HepG2 (cell line): ENCODE data around the gene GNG3. TPM values are rescaled to one million over a fixed set of nuclear protein-coding genes. Genes with fewer than 3 reads are reported as not detected.

ENCODE experiments used
- ATAC-seq: fragments of 200-7000 bp; cut with Tn5 transposase; 3 replicates; pipeline ENCODE4 v1.9.1; 2020; ENCODE audit warnings: mild to moderate bottlenecking, moderate library complexity
- BruUV-seq: library from RNA; stranded (reverse); fragments of 400-500 nt; replicated peaks from 2 replicates; lab custom pipeline; 2021; lab: Mats Ljungman, UMichigan
- CTCF ChIA-PET: fragments of 300-600 bp; formaldehyde crosslinking; extraction: SDS; loops from one replicate; lab custom pipeline; 2021; ENCODE audit warnings: low total read pairs, inconsistent platforms, low intra/inter-chr PET ratio; lab: Yijun Ruan, JAX
- POLR2A ChIA-PET: fragments of 350-600 bp; sonication (Branson Sonifier 250); formaldehyde crosslinking; loops from one replicate; lab custom pipeline; 2020; ENCODE audit warnings: antibody characterized with exemption, inconsistent platforms; lab: Yijun Ruan, JAX
- DNase-seq: peaks from one replicate; pipeline ENCODE4 v3.0.0-alpha.2; 2015; ENCODE audit warnings: low spot score
- FAIRE-seq: peaks from 3 replicates; lab custom pipeline; 2011; peaks lifted over from hg19 to GRCh38; lab: Jason Lieb, UNC
- H2AFZ ChIP-seq: one replicate; pipeline ENCODE4 v1.6.1; 2011; ENCODE audit warnings: low read length, inconsistent platforms
- H3K27ac ChIP-seq: fragments of 300-600 bp; 3 replicates; pipeline ENCODE4 v1.8.0; 2011; ENCODE audit warnings: mixed run types, mild to moderate bottlenecking, mixed read lengths, low read length, inconsistent platforms; ENCODE audit not compliant: insufficient read depth; ENCODE audit errors: extremely low read length
- H3K27me3 ChIP-seq, 2 experiments: fragments of 200-600 bp in 1 of 2; 2 replicates in 1 of 2; 3 replicates in 1 of 2; pipeline versions ENCODE4 v1.6.0 to v1.8.0; 2011; ENCODE audit warnings: low read length in 2 of 2, mild to moderate bottlenecking in 2 of 2, moderate library complexity in 2 of 2, inconsistent platforms in 1 of 2; ENCODE audit not compliant: insufficient read depth in 2 of 2, control insufficient read depth in 1 of 2
- H3K36me3 ChIP-seq, 2 experiments: fragments of 200-600 bp in 1 of 2; replicated peaks in 1 of 2; 2 replicates in 1 of 2; 3 replicates in 1 of 2; pipeline versions ENCODE4 v1.5.1 to v1.8.0; 2011; ENCODE audit warnings: low read length in 2 of 2, inconsistent platforms in 1 of 2; ENCODE audit not compliant: insufficient read depth in 2 of 2, control insufficient read depth in 1 of 2
- H3K4me1 ChIP-seq: 2 replicates; pipeline ENCODE4 v1.5.1; 2012; ENCODE audit warnings: low read length, inconsistent platforms; ENCODE audit not compliant: insufficient read depth
- H3K4me2 ChIP-seq: 2 replicates; pipeline ENCODE4 v1.6.0; 2011; ENCODE audit warnings: low read depth, low read length, inconsistent platforms
- H3K4me3 ChIP-seq, 3 experiments: fragments of 200-600 bp in 1 of 3; sonication (generic), shearing (Covaris generic) in 1 of 3; replicated peaks in 1 of 3; 2 replicates each; pipeline ENCODE4 v1.5.1; 2011 to 2016; ENCODE audit warnings: low read length in 3 of 3, inconsistent platforms in 2 of 3, low read depth in 2 of 3, mild to moderate bottlenecking in 2 of 3, control low read depth in 1 of 3, mixed read lengths in 1 of 3; ENCODE audit not compliant: insufficient read depth in 1 of 3
- H3K79me2 ChIP-seq: one replicate; pipeline ENCODE4 v1.6.1; 2011; ENCODE audit warnings: low read length, inconsistent platforms; ENCODE audit not compliant: insufficient read depth
- H3K9ac ChIP-seq: 2 replicates; pipeline ENCODE4 v1.6.0; 2011; ENCODE audit warnings: mild to moderate bottlenecking, low read depth, low read length, inconsistent platforms; ENCODE audit not compliant: insufficient read depth
- H3K9me3 ChIP-seq: 2 replicates; pipeline ENCODE4 v1.5.1; 2012; ENCODE audit warnings: mild to moderate bottlenecking, low read length
- H4K20me1 ChIP-seq: 2 replicates; pipeline ENCODE4 v1.6.0; 2011; ENCODE audit warnings: inconsistent platforms, mild to moderate bottlenecking, low read length, moderate library complexity; ENCODE audit not compliant: insufficient read depth
- ATF7 ChIP-seq, 2 experiments: fragments of 450-650 bp in 1 of 2; sonication (generic) in 1 of 2; formaldehyde crosslinking in 1 of 2; IDR thresholded peaks; 2 replicates each; pipeline versions ENCODE4 v1.4.0 to v1.6.1; 2016 to 2020; ENCODE audit warnings: antibody characterized with exemption in 1 of 2, mild to moderate bottlenecking in 1 of 2, missing genetic modification reagents in 1 of 2
- GLMP ChIP-seq: sonication (generic); formaldehyde crosslinking; IDR thresholded peaks from 2 replicates; pipeline ENCODE4 v1.9.0; 2021; ENCODE audit warnings: missing genetic modification reagents, mild to moderate bottlenecking, borderline replicate concordance
- HMG20B ChIP-seq: conservative IDR thresholded peaks from 2 replicates; pipeline ENCODE4 v1.6.1; 2016; ENCODE audit warnings: missing genetic modification reagents, missing compliant biosample characterization
- KLF13 ChIP-seq: sonication (generic); formaldehyde crosslinking; IDR thresholded peaks from 2 replicates; pipeline ENCODE4 v1.4.0; 2020; ENCODE audit warnings: mild to moderate bottlenecking, missing genetic modification reagents
- MYPOP ChIP-seq: sonication (generic); formaldehyde crosslinking; IDR thresholded peaks from 2 replicates; pipeline ENCODE4 v1.8.1; 2023; ENCODE audit warnings: mild to moderate bottlenecking, moderate library complexity, missing genetic modification reagents
- NR2F6 ChIP-seq, 2 experiments: IDR thresholded peaks; 2 replicates each; pipeline ENCODE4 v1.6.1; 2016; ENCODE audit warnings: antibody characterized with exemption in 1 of 2, mild to moderate bottlenecking in 1 of 2
- ZFP1 ChIP-seq: IDR thresholded peaks from 2 replicates; pipeline ENCODE4 v1.6.1; 2016
- ZNF260 ChIP-seq: sonication (generic); formaldehyde crosslinking; IDR thresholded peaks from 2 replicates; pipeline ENCODE4 v1.4.0; 2020; ENCODE audit warnings: missing genetic modification reagents, low read depth, mild to moderate bottlenecking, borderline replicate concordance
- ZNF34 ChIP-seq: sonication (generic); formaldehyde crosslinking; IDR thresholded peaks from 2 replicates; pipeline ENCODE4 v1.4.0; 2020; ENCODE audit warnings: mild to moderate bottlenecking, missing genetic modification reagents, borderline replicate concordance
- ZNF354B ChIP-seq: sonication (generic); formaldehyde crosslinking; IDR thresholded peaks from 2 replicates; pipeline ENCODE4 v1.8.0; 2022; ENCODE audit warnings: mild to moderate bottlenecking, missing genetic modification reagents
- ZNF713 ChIP-seq: sonication (generic); formaldehyde crosslinking; IDR thresholded peaks from 2 replicates; pipeline ENCODE4 v1.4.0; 2020; ENCODE audit warnings: mild to moderate bottlenecking, missing genetic modification reagents
- ZNF839 ChIP-seq: sonication (generic); formaldehyde crosslinking; IDR thresholded peaks from 2 replicates; pipeline ENCODE4 v1.4.0; 2020; ENCODE audit warnings: missing genetic modification reagents, mild to moderate bottlenecking, borderline replicate concordance
- WGBS: methylation state at CpG from one replicate; pipeline ENCODE4 v1.1.6; 2017; ENCODE audit warnings: low lambda C conversion rate; 5-methylcytosine and 5-hydroxymethylcytosine counted together
- in situ Hi-C: cut with HindIII; loops from 2 replicates; pipeline ENCODE4 v1.10.0; 2017; ENCODE audit warnings: low pct_unique_long_range_greater_than_20kb; ENCODE audit not compliant: extremely low pct_ligation_motif_present
- intact Hi-C: fragments of 100-400 bp; cut with micrococcal nuclease; formaldehyde crosslinking; loops from one replicate; pipeline ENCODE4 v1.10.0; 2022; ENCODE audit not compliant: unreplicated experiment
- polyA plus RNA-seq, 8 experiments: library from polyadenylated mRNA; depleted of rRNA in 3 of 8; stranded (reverse) in 7 of 8; unstranded in 1 of 8; fragments of >200 nt; fragmentation: Illumina TruSeq in 4 of 8; extraction: Trizol in 4 of 8; gene quantifications; 2 replicates each; pipeline versions ENCODE4 v1.2.1 to v1.2.3, GENCODE V29; 2011 to 2016; ENCODE audit warnings: low read depth in 4 of 8, missing spikeins in 1 of 8, mixed read lengths in 1 of 8; ENCODE audit not compliant: insufficient read depth in 1 of 8
- total RNA-seq, 5 experiments: library from RNA; depleted of rRNA; stranded (reverse); fragments of >200 nt; fragmentation: Illumina TruSeq; extraction: Trizol; gene quantifications; 2 replicates each; pipeline ENCODE4 v1.2.3, GENCODE V29; 2016; ENCODE audit warnings: low read depth in 1 of 5
- TF ChIP-seq, protein P1 (sequence below): sonication (generic); formaldehyde crosslinking; IDR thresholded peaks from 2 replicates; pipeline ENCODE4 v1.5.1; 2020; ENCODE audit warnings: mild to moderate bottlenecking, missing genetic modification reagents
- TF ChIP-seq, protein P2 (sequence below): sonication (generic); formaldehyde crosslinking; IDR thresholded peaks from 2 replicates; pipeline ENCODE4 v1.4.0; 2020; ENCODE audit warnings: missing genetic modification reagents

The GNG3 gene
- total and polyA plus RNA-seq, 2 of the 13 experiments (the other 11 are each of a cell fraction or from before 2014, with no cell fraction given), result not detected

DNA sequence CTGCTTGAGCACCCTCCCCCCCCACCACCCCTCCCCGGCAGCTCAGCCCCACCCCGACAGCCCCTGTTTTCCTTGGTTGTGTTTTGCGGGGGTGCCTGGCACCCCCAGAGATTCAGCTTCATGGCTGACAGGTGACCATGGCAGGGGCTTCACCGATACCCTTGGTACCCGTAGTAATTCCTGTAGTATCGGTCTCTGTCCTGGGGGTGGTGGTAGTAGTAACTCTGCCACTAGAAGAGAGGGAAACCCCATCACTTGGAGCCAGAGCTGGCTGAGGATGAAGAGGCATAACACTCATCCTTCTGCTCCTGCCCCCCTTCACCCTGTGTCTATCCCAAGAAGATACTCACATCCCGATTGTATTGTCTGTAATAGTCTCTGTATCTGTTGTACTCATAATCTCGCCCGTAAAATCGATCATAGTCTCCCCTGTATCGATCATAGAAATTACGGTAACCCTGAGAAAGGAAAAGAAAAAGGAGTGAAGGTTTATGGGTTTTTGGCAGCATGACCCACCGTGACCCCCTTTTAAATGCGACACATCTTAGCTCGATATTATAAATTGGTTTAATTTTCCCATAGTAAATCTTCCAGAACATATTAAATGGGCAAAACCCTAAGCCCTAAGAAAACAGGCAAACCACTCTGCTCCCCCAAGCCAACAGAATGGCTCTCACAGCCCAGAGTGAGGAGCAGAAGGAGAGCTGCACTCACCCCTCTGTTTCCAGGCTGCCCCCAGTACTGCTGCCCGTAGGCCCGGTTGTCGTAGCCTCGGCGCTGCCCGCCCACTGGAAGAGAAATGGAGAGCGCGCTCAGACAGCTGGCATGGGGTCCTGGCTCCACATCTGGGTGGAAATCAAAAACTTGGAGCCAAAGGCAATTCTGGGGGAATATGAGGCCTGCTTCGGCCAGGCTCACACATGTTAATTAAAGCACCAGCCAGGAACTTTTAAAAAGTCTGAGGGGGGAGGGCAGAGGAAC is 8.0 kb downstream of the GNG3 start:
- no peak overlapping the region for H2AFZ ChIP-seq
- H3K4me3 ChIP-seq, result no peak overlapping the region
- no TSS peak for BruUV-seq
- peaks cover 11% of the 10 kb centered on the region for H3K79me2 ChIP-seq
- CTCF ChIA-PET, result no interaction called here
- peaks cover 32 to 91% of the 10 kb centered on the region in 2 experiments for H3K36me3 ChIP-seq
- 97% methylated on average over 23 of the region's 24 CpGs for WGBS
- FAIRE-seq (no peak), ATAC-seq (peak; percentile 34; the same call in 1 of the 3 replicates), DNase-seq (no peak)
- intact Hi-C loops, result no loop called here
- H3K9me3 ChIP-seq, result no peaks in the 10 kb centered on the region
- in situ Hi-C loops, result no loop called here
- H3K4me2 ChIP-seq, result no peak overlapping the region
- H3K4me1 ChIP-seq, result no peaks in the 10 kb centered on the region
- no peaks in the 10 kb centered on the region; the same call in 1 of the 2 replicates for H4K20me1 ChIP-seq
- no peak overlapping the region for H3K9ac ChIP-seq
- no peaks in the 10 kb centered on the region for H3K27me3 ChIP-seq
- no peak overlapping the region for H3K27ac ChIP-seq
- POLR2A ChIA-PET, result interaction anchor here (1.8 kb wide), 1 partner anchor 12 kb away, joined by 6 read pairs; the partner anchor contains the start of gene HNRNPUL2
- TF ChIP-seq KLF13 (CRISPR knock-in tag) (no peak), ZNF34 (CRISPR knock-in tag) (no peak), ZFP1 (CRISPR knock-in tag) (no peak), ZNF260 (CRISPR knock-in tag) (no peak), ATF7 (IDR thresholded peaks at IDR 0.05) (no peak), ATF7 (CRISPR knock-in tag; IDR thresholded peaks at IDR 0.05) (no peak), ZNF354B (no peak), HMG20B (CRISPR knock-in tag) (no peak), NR2F6 (IDR thresholded peaks at IDR 0.05) (no peak), NR2F6 (CRISPR knock-in tag; IDR thresholded peaks at IDR 0.05) (no peak), ZNF839 (no peak), MYPOP (CRISPR knock-in tag) (no peak), GLMP (CRISPR knock-in tag) (no peak), ZNF713 (no peak)
- TF ChIP-seq, protein P1, sequence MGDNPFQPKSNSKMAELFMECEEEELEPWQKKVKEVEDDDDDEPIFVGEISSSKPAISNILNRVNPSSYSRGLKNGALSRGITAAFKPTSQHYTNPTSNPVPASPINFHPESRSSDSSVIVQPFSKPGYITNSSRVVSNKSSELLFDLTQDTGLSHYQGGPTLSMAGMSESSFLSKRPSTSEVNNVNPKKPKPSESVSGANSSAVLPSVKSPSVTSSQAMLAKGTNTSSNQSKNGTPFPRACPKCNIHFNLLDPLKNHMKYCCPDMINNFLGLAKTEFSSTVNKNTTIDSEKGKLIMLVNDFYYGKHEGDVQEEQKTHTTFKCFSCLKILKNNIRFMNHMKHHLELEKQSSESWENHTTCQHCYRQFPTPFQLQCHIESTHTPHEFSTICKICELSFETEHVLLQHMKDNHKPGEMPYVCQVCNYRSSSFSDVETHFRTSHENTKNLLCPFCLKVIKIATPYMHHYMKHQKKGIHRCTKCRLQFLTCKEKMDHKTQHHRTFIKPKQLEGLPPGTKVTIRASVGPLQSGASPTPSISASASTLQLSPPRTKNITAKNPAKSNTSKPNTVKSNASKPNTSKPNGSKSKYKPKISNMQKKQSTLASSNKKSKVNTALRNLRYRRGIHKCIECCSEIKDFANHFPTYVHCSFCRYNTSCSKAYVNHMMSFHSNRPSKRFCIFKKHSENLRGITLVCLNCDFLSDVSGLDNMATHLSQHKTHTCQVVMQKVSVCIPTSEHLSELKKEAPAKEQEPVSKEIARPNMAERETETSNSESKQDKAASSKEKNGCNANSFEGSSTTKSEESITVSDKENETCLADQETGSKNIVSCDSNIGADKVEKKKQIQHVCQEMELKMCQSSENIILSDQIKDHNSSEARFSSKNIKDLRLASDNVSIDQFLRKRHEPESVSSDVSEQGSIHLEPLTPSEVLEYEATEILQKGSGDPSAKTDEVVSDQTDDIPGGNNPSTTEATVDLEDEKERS (CRISPR knock-in tag), result no peak
- TF ChIP-seq, protein P2, sequence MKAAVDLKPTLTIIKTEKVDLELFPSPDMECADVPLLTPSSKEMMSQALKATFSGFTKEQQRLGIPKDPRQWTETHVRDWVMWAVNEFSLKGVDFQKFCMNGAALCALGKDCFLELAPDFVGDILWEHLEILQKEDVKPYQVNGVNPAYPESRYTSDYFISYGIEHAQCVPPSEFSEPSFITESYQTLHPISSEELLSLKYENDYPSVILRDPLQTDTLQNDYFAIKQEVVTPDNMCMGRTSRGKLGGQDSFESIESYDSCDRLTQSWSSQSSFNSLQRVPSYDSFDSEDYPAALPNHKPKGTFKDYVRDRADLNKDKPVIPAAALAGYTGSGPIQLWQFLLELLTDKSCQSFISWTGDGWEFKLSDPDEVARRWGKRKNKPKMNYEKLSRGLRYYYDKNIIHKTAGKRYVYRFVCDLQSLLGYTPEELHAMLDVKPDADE, result no peak
